SK-N-SH treated with all-trans-retinoic acid at 6 μM for 48 hours (cell line): ENCODE measurements around the gene BICDL1.

ENCODE experiments used
- ATAC-seq: fragments of 200-7000 bp; cut with Tn5 transposase; 3 replicates; pipeline ENCODE4 v1.9.1; 2020; ENCODE audit warnings: mild to moderate bottlenecking, moderate library complexity
- BACH2 ChIP-seq: fragments of 250-450 bp; sonication (Bioruptor Pico); IDR thresholded peaks from 2 replicates; pipeline ENCODE4 v1.9.0; 2021; ENCODE audit warnings: mild to moderate bottlenecking, borderline replicate concordance
- CREB5 ChIP-seq: fragments of 250-450 bp; sonication (Bioruptor Pico); IDR thresholded peaks from 2 replicates; pipeline ENCODE4 v1.5.1; 2020; ENCODE audit warnings: low read depth, mild to moderate bottlenecking, moderate library complexity
- CSDC2 ChIP-seq: fragments of 250-450 bp; sonication (Bioruptor Pico); IDR thresholded peaks from 2 replicates; pipeline ENCODE4 v1.5.0; 2020; ENCODE audit warnings: mild to moderate bottlenecking, moderate library complexity
- ESRRG ChIP-seq: fragments of 250-450 bp; sonication (Bioruptor Pico); IDR thresholded peaks from 2 replicates; pipeline ENCODE4 v1.6.1; 2021; ENCODE audit warnings: mild to moderate bottlenecking
- GLIS3 ChIP-seq: fragments of 250-450 bp; sonication (Bioruptor Pico); IDR thresholded peaks from 2 replicates; pipeline ENCODE4 v1.5.0; 2020; ENCODE audit warnings: mild to moderate bottlenecking, moderate library complexity
- ISL1 ChIP-seq: fragments of 250-450 bp; sonication (Bioruptor Pico); IDR thresholded peaks from 2 replicates; pipeline ENCODE4 v2.1.2; 2022; ENCODE audit warnings: mild to moderate bottlenecking, moderate library complexity
- OSR1 ChIP-seq: fragments of 250-450 bp; sonication (Bioruptor Pico); IDR thresholded peaks from 2 replicates; pipeline ENCODE4 v1.8.0; 2022; ENCODE audit warnings: moderate library complexity, mild to moderate bottlenecking, inconsistent platforms
- PATZ1 ChIP-seq: fragments of 250-450 bp; sonication (Bioruptor Pico); IDR thresholded peaks from 2 replicates; pipeline ENCODE4 v1.8.0; 2020; ENCODE audit warnings: mild to moderate bottlenecking, moderate library complexity, borderline replicate concordance
- POU6F1 ChIP-seq: fragments of 250-450 bp; sonication (Bioruptor Pico); IDR thresholded peaks from 2 replicates; pipeline ENCODE4 v1.8.0; 2021; ENCODE audit warnings: low read depth, mild to moderate bottlenecking, moderate library complexity, borderline replicate concordance
- PPARA ChIP-seq: fragments of 250-450 bp; sonication (Bioruptor Pico); IDR thresholded peaks from 2 replicates; pipeline ENCODE4 v1.5.0; 2020; ENCODE audit warnings: mild to moderate bottlenecking, borderline replicate concordance
- RARB ChIP-seq: fragments of 250-450 bp; sonication (Bioruptor Pico); IDR thresholded peaks from 2 replicates; pipeline ENCODE4 v1.8.0; 2021; ENCODE audit warnings: mild to moderate bottlenecking, moderate library complexity
- SNAI2 ChIP-seq: fragments of 250-450 bp; sonication (Bioruptor Pico); IDR thresholded peaks from 2 replicates; pipeline ENCODE4 v1.5.0; 2020; ENCODE audit warnings: mild to moderate bottlenecking, moderate library complexity
- TCF4 ChIP-seq: fragments of 250-450 bp; sonication (Bioruptor Pico); IDR thresholded peaks from 2 replicates; pipeline ENCODE4 v1.8.0; 2021; ENCODE audit warnings: mild to moderate bottlenecking, moderate library complexity, borderline replicate concordance
- TOX ChIP-seq: fragments of 250-450 bp; sonication (Bioruptor Pico); IDR thresholded peaks from 2 replicates; pipeline ENCODE4 v1.8.0; 2021; ENCODE audit warnings: mild to moderate bottlenecking, moderate library complexity, borderline replicate concordance
- TSHZ2 ChIP-seq: fragments of 250-450 bp; sonication (Bioruptor Pico); IDR thresholded peaks from 2 replicates; pipeline ENCODE4 v1.5.0; 2020; ENCODE audit warnings: mild to moderate bottlenecking, moderate library complexity
- ZC3H10 ChIP-seq: fragments of 250-450 bp; sonication (Bioruptor Pico); IDR thresholded peaks from 2 replicates; pipeline ENCODE4 v1.5.1; 2021; ENCODE audit warnings: mild to moderate bottlenecking, moderate library complexity
- ZFP3 ChIP-seq: fragments of 250-450 bp; sonication (Bioruptor Pico); IDR thresholded peaks from 2 replicates; pipeline ENCODE4 v1.5.0; 2020; ENCODE audit warnings: mild to moderate bottlenecking, moderate library complexity
- ZFP30 ChIP-seq: fragments of 450-650 bp; formaldehyde crosslinking; IDR thresholded peaks from 2 replicates; pipeline ENCODE4 v1.5.0; 2022; ENCODE audit warnings: mild to moderate bottlenecking, moderate library complexity
- ZNF565 ChIP-seq: fragments of 450-650 bp; formaldehyde crosslinking; conservative IDR thresholded peaks from 2 replicates; pipeline ENCODE4 v1.5.0; 2020; ENCODE audit warnings: low read depth, mild to moderate bottlenecking, moderate library complexity
- ZNF70 ChIP-seq: fragments of 450-650 bp; formaldehyde crosslinking; IDR thresholded peaks from 2 replicates; pipeline ENCODE4 v1.5.0; 2020; ENCODE audit warnings: mild to moderate bottlenecking, moderate library complexity
- ZNF8 ChIP-seq: fragments of 450-650 bp; formaldehyde crosslinking; IDR thresholded peaks from 2 replicates; pipeline ENCODE4 v1.5.0; 2020; ENCODE audit warnings: mild to moderate bottlenecking, moderate library complexity

BICDL1 gene

GRCh38 chr12:120062976-120063579, 74.0 kb downstream of the BICDL1 start:
- TF ChIP-seq CREB5 = no peak
- TF ChIP-seq SNAI2 (CRISPR knock-in tag) = no peak
- no peak for TF ChIP-seq ISL1 (CRISPR knock-in tag)
- no peak for TF ChIP-seq CSDC2
- TF ChIP-seq ZNF565 (CRISPR knock-in tag) = no peak
- TF ChIP-seq TOX (CRISPR knock-in tag) = no peak
- no peak for TF ChIP-seq PATZ1 (CRISPR knock-in tag)
- no peak for TF ChIP-seq ZFP3 (CRISPR knock-in tag)
- no peak for TF ChIP-seq GLIS3
- TF ChIP-seq PPARA (CRISPR knock-in tag) = no peak
- no peak for TF ChIP-seq POU6F1 (CRISPR knock-in tag)
- TF ChIP-seq ZC3H10 = no peak
- no peak for TF ChIP-seq ZFP30
- TF ChIP-seq TCF4 (CRISPR knock-in tag) = no peak
- no peak for ATAC-seq

- TF ChIP-seq TOX (CRISPR knock-in tag) (no peak), ISL1 (CRISPR knock-in tag) (no peak), SNAI2 (CRISPR knock-in tag) (no peak), BACH2 (no peak), TSHZ2 (CRISPR knock-in tag) (no peak), ZNF8 (CRISPR knock-in tag) (no peak), ESRRG (no peak), CREB5 (no peak), ZNF565 (CRISPR knock-in tag) (no peak), CSDC2 (no peak), PPARA (CRISPR knock-in tag) (no peak), PATZ1 (CRISPR knock-in tag) (no peak), GLIS3 (no peak), RARB (CRISPR knock-in tag) (no peak), ZFP3 (CRISPR knock-in tag) (no peak), TCF4 (CRISPR knock-in tag) (no peak), ZNF70 (CRISPR knock-in tag) (no peak), OSR1 (no peak)
- no peak for ATAC-seq
These were observed 75.3 kb downstream of the BICDL1 start for GRCh38 chr12:120064054-120064940.
